Erythroblast (primary cell): ENCODE measurements around the gene PLEKHG2.
A peak's percentile ranks its signal among the peaks of the same experiment; 100 is the strongest.

Source experiments
- DNase-seq, 2 experiments: peaks; one replicate each; lab custom pipeline; 2025; lab: John Stamatoyannopoulos, UW
- GATA1 ChIP-seq: IDR thresholded peaks from 2 replicates; pipeline ENCODE4 v1.6.1; 2011; ENCODE audit warnings: low read depth, mild to moderate bottlenecking, control low read depth, low read length, moderate library complexity
- POLR2A ChIP-seq: IDR thresholded peaks from 2 replicates; pipeline ENCODE4 v1.6.1; 2011; ENCODE audit warnings: mild to moderate bottlenecking, low read length

PLEKHG2 gene

DNA sequence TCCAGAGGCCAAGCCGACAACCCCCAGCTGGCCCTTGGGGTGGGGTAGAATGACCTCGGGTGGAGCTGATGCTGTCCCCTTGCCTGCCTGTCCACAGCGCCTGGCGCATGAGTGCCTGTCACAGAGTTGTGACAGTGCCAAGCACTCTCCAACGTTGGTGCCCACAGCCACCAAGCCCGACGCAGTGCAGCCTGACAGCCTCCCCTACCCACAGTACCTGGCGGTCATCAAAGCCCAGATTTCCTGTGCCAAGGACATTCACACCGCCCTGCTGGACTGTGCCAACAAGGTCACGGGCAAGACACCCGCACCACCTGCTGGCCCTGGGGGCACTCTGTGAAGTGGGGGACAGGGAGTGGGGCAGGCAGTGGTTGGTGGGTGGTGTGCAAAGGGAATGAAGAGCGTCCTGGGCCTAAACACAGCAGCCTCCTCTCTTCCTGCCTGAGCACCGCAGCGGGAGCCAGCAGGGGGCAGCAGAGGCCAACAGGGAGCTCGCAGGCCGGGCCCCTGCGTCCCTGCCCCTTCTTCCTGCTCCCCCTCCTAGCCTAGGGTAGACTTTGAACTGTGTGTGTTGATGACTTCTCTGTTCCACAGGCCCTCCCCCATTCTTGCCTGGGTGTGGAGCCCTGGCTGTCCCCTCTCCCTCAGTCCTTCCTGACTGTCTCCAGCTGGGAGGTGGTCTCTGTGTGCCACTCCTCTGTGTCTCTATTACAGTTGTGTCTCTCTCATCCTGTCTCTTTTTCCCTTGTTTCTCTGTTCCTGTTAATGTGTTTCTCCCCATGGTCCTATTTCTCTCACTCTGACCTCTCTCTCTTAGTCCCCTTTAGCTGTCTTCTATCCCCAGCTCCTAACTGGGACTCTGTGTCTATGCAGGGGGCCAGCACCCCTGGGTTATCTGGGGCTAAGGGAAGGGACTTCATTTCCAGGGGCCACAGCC is 14.8 kb upstream of the PLEKHG2 start:
- TF ChIP-seq POLR2A (no peak), GATA1 (no peak)
- peak; percentile 88 to 95 for DNase-seq

DNA sequence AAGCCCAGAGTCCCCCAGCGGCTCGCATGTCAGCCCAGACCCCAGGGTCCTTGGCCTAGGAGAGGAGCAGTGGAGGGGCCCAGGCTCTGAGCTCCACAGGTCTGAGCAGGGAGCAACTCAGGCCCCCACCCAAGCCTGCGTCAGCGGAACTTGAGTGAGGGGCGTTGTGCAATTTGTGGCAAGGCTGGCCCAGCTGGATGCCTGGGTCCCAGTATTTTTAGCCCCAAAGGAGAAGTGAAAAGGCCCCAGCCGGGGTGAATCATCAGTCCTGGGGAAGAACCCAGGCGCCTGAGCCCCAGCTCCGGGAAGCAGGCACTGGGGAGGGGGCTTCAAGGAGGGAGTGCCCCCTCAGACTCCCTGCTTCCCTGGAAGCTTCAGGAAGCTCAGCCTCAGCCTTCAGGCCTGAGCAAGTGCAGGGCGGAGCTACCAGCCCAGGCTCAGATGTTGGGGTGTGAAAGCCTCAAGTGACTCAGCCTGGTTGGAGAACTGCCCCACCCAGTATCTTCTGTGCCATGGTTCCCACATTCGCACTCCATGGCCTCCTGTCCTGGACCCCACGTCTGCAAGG is 14.1 kb upstream of the PLEKHG2 start:
- peak; percentile 81 to 89 for DNase-seq
- no peak for TF ChIP-seq GATA1
- peak; percentile 51 for TF ChIP-seq POLR2A

DNA sequence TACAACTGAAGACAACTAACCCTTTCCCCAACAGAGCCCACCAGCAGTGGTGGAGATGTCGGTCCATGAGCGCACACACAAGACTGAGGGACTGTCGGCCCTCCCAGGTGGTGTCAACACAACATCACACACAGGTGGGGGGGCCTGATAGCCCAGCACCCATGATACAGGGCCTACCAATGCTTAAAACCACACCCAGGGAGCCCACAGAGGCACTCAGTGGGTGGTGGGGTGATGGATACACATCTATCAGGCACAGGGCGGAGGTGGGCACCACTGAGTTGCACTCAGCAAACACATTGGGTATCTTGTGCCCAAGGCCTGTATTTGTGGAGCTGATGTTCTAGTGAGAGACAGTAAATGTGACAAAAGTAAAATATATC is 12.8 kb upstream of the PLEKHG2 start:
- DNase-seq: peak in 1 of 2 experiments; percentile 56
- TF ChIP-seq POLR2A: no peak
- no peak for TF ChIP-seq GATA1

GRCh38 chr19:39400061-39400460 is 12.4 kb upstream of the PLEKHG2 start:
- TF ChIP-seq GATA1: no peak
- TF ChIP-seq POLR2A: no peak
- DNase-seq: no peak

- peak; percentile 51 for TF ChIP-seq POLR2A
- TF ChIP-seq GATA1: no peak
- no peak for DNase-seq
These were observed 11.4 kb upstream of the PLEKHG2 start for GRCh38 chr19:39401070-39401548.

DNA sequence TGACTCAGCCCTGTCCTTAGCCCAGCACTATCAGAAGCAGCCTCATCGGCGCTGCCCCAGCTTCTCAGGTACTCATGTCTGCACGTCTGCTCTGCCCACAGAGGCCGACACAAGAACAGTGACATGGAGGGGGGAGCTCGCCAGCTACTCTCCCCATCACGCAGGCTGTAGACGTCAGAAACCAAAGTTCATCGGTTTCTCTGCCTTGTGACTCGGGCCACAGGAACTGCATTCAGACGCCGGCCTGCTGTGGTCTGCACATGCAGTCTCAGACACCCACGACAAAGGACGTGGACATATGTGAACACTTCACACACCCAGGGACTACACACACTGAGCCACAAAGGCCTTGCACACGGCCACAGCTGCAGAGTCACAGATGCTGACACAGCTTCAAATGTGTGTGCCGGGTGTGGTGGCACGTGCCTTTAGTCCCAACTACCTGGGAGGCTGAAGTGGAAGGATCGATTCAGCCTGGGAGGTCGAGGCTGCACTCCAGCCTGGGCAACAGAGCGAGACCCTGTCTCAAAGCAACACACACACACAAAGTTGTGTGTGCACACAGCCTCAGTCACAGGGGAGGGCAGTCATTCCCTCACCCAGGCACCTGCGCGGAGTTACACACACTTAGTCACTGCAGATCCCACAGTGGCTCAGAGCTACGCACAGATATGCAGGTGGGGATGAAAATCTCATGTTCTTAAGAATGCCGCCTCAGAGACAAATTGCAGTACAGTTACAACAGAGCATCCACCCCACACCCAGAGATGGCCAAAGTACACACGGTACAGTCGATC is 10.7 kb upstream of the PLEKHG2 start:
- peak; percentile 86 to 88 for DNase-seq
- TF ChIP-seq POLR2A (peak; percentile 40), GATA1 (no peak)

GRCh38 chr19:39402346-39403300 is 9.8 kb upstream of the PLEKHG2 start:
- DNase-seq: peak; percentile 85 to 91
- no peak for TF ChIP-seq GATA1
- TF ChIP-seq POLR2A: peak; percentile 47

DNA sequence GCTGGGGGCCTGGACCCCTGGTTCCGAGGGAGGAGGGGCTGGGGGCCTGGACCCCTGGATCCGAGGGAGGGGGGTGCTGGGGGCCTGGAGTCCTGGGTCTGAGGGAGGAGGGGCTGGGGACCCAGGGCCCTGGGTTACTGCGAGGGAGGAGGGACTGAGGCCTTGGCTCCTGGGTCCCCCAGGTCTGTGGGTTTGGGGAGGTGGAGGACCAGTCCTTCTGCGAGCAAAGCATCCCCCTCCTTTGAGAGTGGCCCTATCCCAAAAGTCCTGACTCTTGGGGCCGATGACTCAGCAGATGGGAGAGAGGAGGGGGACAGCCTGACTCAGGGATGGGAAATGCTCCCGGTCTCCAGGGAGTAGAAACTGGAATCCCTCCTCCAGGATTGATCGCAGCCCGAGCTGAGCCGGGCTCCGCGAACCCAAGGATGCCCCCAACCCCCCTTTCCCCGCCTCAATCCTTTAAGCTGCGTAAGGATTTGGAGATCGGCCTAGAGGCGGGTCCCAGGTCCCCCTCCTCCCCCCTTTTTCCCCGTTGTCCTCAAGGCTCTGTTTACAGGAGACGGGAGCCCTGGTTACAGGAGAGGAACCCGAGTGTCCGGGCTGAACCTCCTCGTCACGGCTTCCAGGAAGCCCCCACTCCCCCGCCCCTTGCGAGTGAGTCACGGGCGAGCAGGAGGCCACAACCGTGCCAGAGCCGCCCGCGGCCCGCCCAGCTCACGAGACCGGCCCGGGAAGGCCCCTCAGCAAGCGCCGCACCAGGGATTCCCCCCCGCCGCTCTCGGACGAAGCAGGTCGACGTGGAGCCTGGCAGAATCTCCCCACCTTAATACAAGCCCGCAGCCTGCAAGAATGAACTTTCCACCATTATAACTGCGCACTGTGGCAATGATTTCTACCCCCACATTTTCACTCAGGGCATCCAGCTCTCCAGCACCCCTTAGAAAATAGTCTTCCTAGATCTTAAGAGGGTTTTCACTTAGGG is 8.8 kb upstream of the PLEKHG2 start:
- TF ChIP-seq POLR2A: peak; percentile 68
- TF ChIP-seq GATA1: no peak
- DNase-seq: peak; percentile 87 to 95

- TF ChIP-seq POLR2A (no peak), GATA1 (no peak)
- no peak for DNase-seq
These were observed 7.1 kb upstream of the PLEKHG2 start for GRCh38 chr19:39405261-39405957.

GRCh38 chr19:39405958-39406655 is 6.4 kb upstream of the PLEKHG2 start:
- TF ChIP-seq POLR2A (no peak), GATA1 (no peak)
- DNase-seq: peak; percentile 67 to 83
